Esophagus muscularis mucosa (tissue), 4 donors: ENCODE results near the gene CLIP3. TPM values are rescaled to one million over a fixed set of nuclear protein-coding genes. Genes with fewer than 3 reads are reported as not detected.

Experiments used
- DNase-seq: peaks from one replicate; pipeline ENCODE4 v3.0.0-alpha.2; 2017; ENCODE audit errors: extremely low spot score
- H3K27ac ChIP-seq, 4 donors: fragments of 200-600 bp; sonication (generic); replicated peaks in 1 of 4; 1 replicate in 3 of 4; 2 replicates in 1 of 4; pipeline ENCODE4 v1.5.1; 2016 to 2019; ENCODE audit warnings: mild to moderate bottlenecking in 1 of 4
- H3K27me3 ChIP-seq, 4 donors: fragments of 200-600 bp; sonication (generic); one replicate each; pipeline versions ENCODE4 v1.5.1 to v1.6.0; 2016 to 2019
- H3K36me3 ChIP-seq, 4 donors: fragments of 200-600 bp; sonication (generic); one replicate each; pipeline ENCODE4 v1.5.1; 2016 to 2019
- H3K4me1 ChIP-seq, 4 donors: fragments of 200-600 bp; sonication (generic); one replicate each; pipeline ENCODE4 v1.5.1; 2016 to 2019
- H3K4me3 ChIP-seq, 4 donors: fragments of 200-600 bp; sonication (generic); 1 replicate in 2 of 4; 2 replicates in 2 of 4; pipeline ENCODE4 v1.5.1; 2016 to 2019; ENCODE audit warnings: mild to moderate bottlenecking in 4 of 4, moderate library complexity in 1 of 4
- H3K9me3 ChIP-seq, 4 donors: fragments of 200-600 bp; sonication (generic); 1 replicate in 3 of 4; 2 replicates in 1 of 4; pipeline ENCODE4 v1.5.1; 2016 to 2019
- CTCF ChIP-seq, 3 experiments: fragments of 200-600 bp in 2 of 3; fragments of 450-650 bp in 1 of 3; sonication (generic) in 2 of 3; IDR thresholded peaks; one replicate each; pipeline ENCODE4 v1.5.1; 2017 to 2019; ENCODE audit warnings: antibody characterized with exemption in 3 of 3, mild to moderate bottlenecking in 2 of 3, moderate library complexity in 1 of 3
- EP300 ChIP-seq: sonication (generic); formaldehyde crosslinking; IDR thresholded peaks from one replicate; pipeline ENCODE4 v1.6.1; 2017; ENCODE audit warnings: antibody characterized with exemption
- POLR2A ChIP-seq: fragments of 450-650 bp; IDR thresholded peaks from one replicate; pipeline ENCODE4 v1.6.1; 2017; ENCODE audit warnings: antibody characterized with exemption, moderate library complexity, mild to moderate bottlenecking, low read depth
- POLR2AphosphoS5 ChIP-seq, 2 donors: sonication (generic); formaldehyde crosslinking; IDR thresholded peaks; one replicate each; pipeline ENCODE4 v1.6.1; 2017; ENCODE audit warnings: antibody characterized with exemption in 2 of 2
- WGBS: methylation state at CpG from one replicate; pipeline ENCODE4 v1.1.5; 2018; 5-methylcytosine and 5-hydroxymethylcytosine counted together
- intact Hi-C: fragments of 100-400 bp; cut with DNase I; formaldehyde crosslinking; loops from one replicate; pipeline ENCODE4 v1.15.1; 2023
- total RNA-seq, 4 donors: library from RNA; depleted of rRNA; stranded (reverse); fragments of >200 nt; gene quantifications; one replicate each; pipeline versions ENCODE4 v1.1.0 to v1.2.1, GENCODE V29; 2016

The CLIP3 gene
- total RNA-seq, 4 donors from 2014 or later = 39.9 to 73.3 (median 51.4) TPM

GRCh38 chr19:36061367-36061766, 28.7 kb upstream of the CLIP3 start:
- H3K36me3 ChIP-seq = no peaks in the 10 kb centered on the region
- intact Hi-C loops = loop anchor here (10.0 kb wide), 1 partner anchor 113 kb away; no protein-coding TSS in a partner anchor
- no peaks in the 10 kb centered on the region for H3K4me1 ChIP-seq
- no peak overlapping the region for H3K27ac ChIP-seq
- TF ChIP-seq POLR2A (no peak), EP300 (no peak), CTCF (IDR thresholded peaks at IDR 0.05) (no peak), POLR2AphosphoS5 (IDR thresholded peaks at IDR 0.05) (no peak)
- WGBS = 100% methylated on average over 2 of the region's 2 CpGs
- no peak for DNase-seq
- no peaks in the 10 kb centered on the region for H3K9me3 ChIP-seq
- H3K4me3 ChIP-seq = no peak overlapping the region
- H3K27me3 ChIP-seq = no peaks in the 10 kb centered on the region

GRCh38 chr19:36060430-36060829, 27.8 kb upstream of the CLIP3 start:
- Histone ChIP-seq H3K27me3 (no peaks in the 10 kb centered on the region), H3K36me3 (no peaks in the 10 kb centered on the region), H3K4me3 (no peak overlapping the region), H3K27ac (no peak overlapping the region), H3K4me1 (peaks cover under 1 to 4% (median 2%) of the 10 kb centered on the region in 4 donors), H3K9me3 (no peaks in the 10 kb centered on the region)
- WGBS = 78% methylated on average over 4 of the region's 4 CpGs
- TF ChIP-seq POLR2AphosphoS5 (IDR thresholded peaks at IDR 0.05) = no peak
- no peak for TF ChIP-seq EP300
- TF ChIP-seq POLR2A = no peak
- TF ChIP-seq CTCF (IDR thresholded peaks at IDR 0.05) = peak; percentile 26 to 52 (median 29)
- intact Hi-C loops = loop anchor here (10.0 kb wide), 1 partner anchor 114 kb away; no protein-coding TSS in a partner anchor
- no peak for DNase-seq

- WGBS = 77% methylated on average over 6 of the region's 6 CpGs
- Histone ChIP-seq H3K4me1 (peaks cover 7 to 10% (median 9%) of the 10 kb centered on the region in 4 donors), H3K27me3 (no peaks in the 10 kb centered on the region), H3K9me3 (no peaks in the 10 kb centered on the region), H3K36me3 (no peaks in the 10 kb centered on the region), H3K4me3 (no peak overlapping the region), H3K27ac (no peak overlapping the region)
- no peak for TF ChIP-seq POLR2A
- no peak for DNase-seq
- intact Hi-C loops = loop anchor here (5.0 kb wide), 1 partner anchor 53 kb away; the partner anchor contains the start of genes OVOL3 and POLR2I
Observed at GRCh38 chr19:36059180-36059910, 26.7 kb upstream of the CLIP3 start.

GRCh38 chr19:36058481-36059179, 26.0 kb upstream of the CLIP3 start:
- intact Hi-C loops = loop anchor here (5.0 kb wide), 1 partner anchor 54 kb away; the partner anchor contains the start of genes OVOL3 and POLR2I
- DNase-seq = no peak
- H3K4me1 ChIP-seq = peaks cover 7 to 10% (median 9%) of the 10 kb centered on the region in 4 donors
- no peak overlapping the region for H3K4me3 ChIP-seq
- no peak overlapping the region for H3K27ac ChIP-seq
- H3K9me3 ChIP-seq = no peaks in the 10 kb centered on the region
- no peaks in the 10 kb centered on the region for H3K27me3 ChIP-seq
- WGBS = 90% methylated on average over 12 of the region's 12 CpGs
- no peaks in the 10 kb centered on the region for H3K36me3 ChIP-seq
- no peak for TF ChIP-seq CTCF (IDR thresholded peaks at IDR 0.05)
- no peak for TF ChIP-seq POLR2A
- TF ChIP-seq POLR2AphosphoS5 (IDR thresholded peaks at IDR 0.05) = no peak
- TF ChIP-seq EP300 = no peak
